NCI-H1694 treated with DMSO at 0.1 percent for 48 hours (cell line): ENCODE results near the gene CXCL9.
A peak's percentile ranks its signal among the peaks of the same experiment; 100 is the strongest.
"Not testable (repeated sequence)": the region's sequence is repeated elsewhere in the genome, so short reads cannot be mapped to it uniquely, and the experiment has no call there.

ENCODE experiments used
- DNase-seq: peaks from one replicate; lab custom pipeline; 2025; lab: John Stamatoyannopoulos, UW

Gene CXCL9

DNA sequence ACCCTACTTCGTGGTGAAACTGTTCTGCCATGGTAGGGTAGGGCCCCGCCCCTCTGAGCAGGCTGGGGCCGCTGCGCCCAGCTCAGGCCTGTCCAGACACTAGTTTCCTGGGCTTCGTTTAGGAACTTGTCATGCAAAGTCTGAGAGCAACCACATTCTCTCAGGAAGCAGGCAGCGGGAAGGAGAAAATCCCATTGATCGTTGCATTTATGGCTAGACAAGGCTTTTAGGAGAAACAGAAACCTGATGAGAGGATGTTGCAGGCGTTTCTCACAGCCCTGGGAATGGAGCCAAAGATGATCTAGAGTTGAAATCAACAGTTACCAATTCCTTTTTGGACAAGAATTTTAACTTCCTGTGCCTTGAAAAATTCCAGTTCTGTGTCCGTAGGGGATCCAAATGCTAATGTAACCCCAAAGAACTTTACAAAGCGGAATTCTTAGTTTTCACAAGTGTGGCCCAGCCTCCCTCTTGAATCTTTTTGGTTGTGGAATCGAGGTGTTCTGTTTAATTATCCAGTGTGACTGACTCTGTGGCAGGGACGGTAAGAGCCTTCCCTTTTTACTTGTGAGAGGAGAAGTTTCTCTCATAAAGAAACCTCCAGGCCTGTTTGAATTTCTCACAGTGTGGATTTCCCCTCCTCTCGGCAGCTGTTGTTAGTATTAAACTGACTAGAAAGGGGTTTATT lies 4.5 kb upstream of the CXCL9 start:
- DNase-seq: no peak

DNA sequence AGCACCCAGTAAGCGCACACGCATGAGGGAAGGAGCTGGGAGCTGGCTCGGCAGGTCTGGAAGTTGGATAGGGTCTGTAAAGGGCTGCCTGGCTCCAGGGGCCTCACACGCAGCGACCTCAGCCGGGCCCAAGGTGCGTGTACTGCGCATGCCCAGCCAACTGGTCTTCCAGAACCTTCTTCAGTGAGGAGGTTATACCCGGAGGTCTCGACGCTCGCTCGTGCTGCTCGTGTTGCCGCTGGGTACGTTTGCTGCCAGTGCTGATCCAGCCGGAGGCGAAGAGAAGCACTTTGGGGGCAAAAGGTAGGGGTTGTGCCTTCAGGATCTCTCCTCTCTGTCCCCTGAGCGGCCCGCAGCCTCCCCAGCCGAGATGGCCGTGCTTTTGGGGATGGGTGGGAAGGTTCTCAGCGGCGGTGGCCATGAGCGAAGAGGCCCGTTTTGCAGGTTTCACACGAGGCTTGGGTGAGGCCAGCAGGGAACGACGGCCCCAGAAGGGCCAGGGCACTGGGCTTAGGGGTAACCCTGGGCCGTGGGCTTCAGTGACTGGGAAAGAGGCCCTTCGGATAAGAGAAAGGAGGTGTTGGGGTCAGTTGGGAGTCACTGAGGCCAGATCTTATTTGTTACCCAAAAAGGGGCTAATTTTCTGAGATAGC lies 3.8 kb upstream of the CXCL9 start:
- DNase-seq: no peak

DNA sequence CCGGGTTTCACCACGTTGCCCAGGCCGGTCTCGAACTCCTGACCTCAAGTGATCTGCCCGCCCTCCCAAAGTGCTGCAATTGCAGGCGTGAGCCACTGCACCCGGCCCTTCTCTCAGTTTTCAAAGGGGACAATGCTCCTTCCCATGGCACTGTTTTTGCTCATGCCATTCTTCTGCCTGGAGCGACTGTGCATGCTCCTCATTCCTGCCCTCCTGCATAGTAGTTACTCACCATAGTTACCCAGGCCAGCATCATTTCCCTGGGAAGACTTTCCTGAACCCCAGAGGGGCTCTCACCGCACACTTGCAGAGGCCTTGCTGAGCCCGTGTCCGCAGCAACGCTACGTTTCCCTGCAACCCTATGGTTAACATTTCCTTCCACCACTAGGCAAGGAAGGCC lies 3.3 kb upstream of the CXCL9 start:
- no peak for DNase-seq

DNA sequence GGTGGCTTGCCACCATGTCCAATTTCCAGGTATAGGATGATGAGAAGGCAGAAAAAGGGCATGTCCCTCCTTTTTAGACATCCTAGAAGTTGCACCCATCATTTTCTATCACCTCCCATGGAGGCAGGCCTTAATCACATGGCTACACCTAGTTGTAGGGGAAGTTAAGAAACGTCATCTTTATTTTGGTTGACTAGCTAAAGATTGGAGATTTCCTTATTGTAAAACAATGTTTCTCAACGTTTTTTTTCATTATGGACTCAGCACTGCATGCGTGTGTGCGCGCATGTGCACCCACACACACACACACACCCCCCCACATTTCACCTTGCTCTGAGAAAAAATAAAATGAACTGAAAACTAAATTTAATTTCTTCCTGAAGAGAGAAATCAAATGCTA lies 2.0 kb upstream of the CXCL9 start:
- DNase-seq: no peak

DNA sequence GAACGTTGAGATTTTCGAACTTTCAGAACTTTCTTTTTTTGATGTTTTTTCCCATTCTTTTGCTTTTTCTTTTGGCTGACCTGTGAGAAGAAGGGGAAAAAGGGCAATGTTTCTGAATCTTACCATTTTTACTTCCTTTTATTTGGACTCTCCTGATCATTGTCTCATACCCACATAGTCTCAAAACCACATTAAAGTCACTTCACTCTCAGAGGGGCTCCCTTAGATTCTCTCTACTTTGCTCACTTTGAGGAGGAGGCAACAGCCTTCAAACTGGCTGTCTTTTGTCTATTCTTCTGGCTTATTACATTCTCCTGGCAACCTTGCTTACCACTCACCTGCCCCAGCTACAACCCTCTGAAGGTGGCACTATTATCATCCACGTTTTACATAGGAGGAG lies 3.7 kb downstream of the CXCL9 start:
- DNase-seq: no peak

DNA sequence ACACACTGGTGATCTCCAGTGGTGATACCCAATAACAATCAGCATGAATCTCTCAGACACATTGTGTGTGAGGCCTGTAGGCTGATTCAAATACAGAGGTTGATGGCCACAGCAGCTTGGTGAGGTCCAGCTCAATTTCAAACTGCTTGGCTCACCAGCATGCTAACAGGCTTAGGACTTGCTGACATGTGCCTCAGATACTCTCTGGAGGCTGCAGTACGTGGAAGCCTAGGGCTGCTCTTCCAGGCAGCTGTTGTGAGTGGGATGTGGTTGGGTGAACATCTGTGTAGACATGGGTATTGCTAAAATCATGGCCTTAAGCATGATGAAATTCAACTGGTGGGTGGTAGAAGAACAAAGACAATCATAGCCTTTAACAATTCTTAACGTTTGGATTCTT lies 4.3 kb downstream of the CXCL9 start:
- DNase-seq: no peak

DNA sequence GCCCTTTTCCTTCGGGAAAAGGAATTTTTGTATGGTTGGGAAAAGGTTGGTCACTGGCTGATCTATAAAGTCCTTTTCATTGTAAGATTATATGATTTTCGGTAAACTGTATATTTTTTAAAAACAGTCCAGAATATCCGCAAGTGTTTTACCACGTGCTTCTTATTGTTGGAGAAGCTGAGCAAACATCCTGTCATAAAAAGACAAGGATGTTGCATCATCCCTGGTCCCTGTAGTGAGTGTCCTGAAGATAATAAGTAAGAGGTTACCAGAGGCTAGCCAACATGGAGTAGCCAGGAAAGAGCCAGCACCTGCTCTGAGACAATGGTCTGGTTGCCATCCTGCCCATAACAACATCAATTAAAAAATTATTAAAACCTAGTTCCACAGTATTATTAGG lies 5.1 kb downstream of the CXCL9 start:
- no peak for DNase-seq

DNA sequence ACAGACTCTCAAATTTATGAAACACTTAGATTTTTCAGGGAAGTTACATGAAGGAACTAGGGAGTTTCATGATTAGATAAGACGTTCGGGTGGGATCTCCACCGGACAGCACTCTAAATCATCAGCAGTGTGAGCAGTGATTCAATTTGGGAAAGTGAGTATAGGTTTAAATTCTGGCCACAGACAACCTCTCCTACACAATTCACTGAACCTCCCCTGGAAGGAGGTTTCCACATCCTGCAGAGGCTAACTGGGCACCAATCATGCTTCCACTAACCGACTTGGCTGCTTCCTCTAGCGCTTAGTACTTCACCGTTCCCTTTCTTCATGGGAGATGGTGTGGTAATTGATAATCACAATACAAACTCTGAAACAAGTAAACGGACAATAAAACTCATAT lies 5.6 kb downstream of the CXCL9 start:
- DNase-seq: no peak

DNA sequence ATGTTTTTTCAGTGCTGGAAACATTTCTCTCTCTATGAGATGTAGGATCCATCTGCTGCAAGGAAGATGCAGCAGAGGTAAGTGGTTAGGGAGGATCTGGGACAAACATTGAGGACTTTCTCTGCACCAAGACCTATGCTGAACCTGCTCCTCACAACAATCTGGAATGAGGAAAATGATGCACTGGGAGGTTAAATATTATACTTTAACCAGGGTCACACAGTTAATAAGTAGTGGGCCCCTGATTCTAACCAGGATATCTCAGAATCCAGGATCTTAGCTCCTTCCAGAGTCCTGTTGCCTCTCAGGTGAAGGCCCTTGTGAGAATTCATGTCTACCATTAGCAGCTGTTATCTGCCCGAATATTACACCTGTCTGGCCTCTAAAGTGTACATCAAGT lies 7.0 kb downstream of the CXCL9 start:
- DNase-seq: no peak

DNA sequence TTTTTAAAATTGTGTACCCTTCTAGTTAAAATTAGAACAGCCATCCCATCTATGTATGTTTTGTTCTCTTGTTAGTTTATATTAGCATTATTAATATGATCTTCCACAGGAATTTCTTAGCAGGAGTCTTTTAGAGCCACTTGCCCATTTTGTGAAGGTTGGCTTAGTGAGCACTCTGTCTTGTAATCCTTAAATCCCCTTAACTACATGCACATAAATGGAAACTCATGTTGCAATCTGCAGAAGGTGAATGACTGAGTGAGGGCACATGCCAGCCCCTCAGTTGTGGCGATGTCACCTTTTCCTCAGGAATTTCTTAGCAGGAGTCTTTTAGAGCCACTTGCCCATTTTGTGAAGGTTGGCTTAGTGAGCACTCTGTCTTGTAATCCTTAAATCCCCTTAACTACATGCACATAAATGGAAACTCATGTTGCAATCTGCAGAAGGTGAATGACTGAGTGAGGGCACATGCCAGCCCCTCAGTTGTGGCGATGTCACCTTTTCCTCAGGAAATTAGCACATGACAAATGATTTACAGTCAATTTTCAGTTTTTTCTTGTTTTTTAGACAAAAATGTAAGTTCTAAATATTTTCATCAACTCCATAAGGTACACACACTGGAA lies 8.7 kb downstream of the CXCL9 start:
- not testable (repeated sequence) for DNase-seq

DNA sequence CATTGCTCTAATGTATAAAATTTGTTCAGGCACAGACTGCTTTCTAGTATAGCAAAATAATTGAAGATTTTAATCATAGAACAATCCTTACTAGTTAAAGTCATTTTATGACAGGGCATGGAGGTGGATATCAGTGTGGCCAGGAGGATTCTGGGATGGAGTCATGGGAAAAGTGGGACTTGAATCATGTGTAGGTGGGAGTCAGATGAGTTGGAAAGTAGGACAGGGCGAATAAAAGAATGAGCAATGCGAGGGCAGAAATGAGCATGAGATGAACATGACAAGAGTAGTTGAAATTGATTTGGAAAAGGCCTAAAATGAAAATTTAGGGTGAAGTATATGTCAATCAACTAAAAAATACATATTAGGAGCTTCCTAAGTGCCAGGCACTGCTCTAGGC lies 9.4 kb downstream of the CXCL9 start:
- no peak for DNase-seq

DNA sequence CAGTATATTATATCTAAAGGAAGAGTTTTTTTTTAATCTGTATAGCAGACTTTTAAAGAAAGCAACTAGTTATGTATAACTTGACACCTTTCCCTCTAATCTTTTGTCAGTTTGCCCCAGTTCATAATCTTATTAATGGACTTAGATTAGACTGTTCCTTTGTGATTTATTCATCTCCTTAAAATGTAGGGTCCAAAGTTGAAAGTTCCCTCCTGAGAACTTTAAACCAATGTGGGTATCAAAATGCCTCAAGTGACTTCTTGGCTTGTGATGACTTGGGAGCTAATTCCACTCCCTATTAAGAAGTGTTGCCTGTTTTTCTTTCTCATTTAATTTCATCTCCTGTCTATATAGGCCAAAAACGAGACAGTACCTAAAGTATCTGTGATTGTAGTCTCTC lies 10.2 kb downstream of the CXCL9 start:
- DNase-seq: no peak

DNA sequence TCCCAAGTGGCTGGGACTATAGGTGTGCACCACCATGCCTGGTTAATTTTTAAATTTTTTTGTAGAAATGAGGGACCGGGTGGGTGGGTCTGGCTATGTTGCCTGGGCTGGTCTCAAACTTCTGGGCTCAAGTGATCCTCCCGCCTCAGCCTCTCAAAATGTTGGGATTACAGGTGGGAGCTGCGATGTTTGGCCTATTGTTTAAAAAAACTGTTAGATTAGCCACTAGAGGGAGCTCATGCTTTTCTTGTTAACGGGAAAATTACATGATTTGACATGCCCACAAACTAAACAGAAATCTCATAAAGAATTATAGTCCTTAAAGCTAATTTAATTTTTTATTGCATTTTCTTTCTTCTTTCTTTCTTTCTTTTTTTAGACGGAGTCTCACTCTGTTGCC lies 11.6 kb downstream of the CXCL9 start:
- DNase-seq: peak; percentile 48

DNA sequence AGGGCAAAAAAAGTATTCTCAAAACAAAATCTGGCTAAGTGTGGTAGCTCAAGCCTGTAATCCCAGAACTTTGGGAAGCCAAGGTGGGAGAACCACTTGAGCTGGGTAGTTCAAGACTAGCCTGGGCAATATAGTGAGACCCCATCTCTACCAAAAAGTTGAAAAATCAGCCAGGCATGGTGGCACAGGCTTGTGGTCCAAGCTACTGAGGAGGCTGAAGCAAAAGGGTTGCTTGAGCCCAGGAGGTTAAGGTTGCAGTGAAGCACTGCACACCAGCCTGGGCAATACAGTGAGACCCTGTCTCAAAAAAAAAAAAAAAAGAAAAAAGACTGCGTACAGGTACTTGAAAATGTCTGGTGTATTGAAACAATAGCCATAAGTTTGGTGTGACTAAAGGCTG lies 14.8 kb downstream of the CXCL9 start:
- DNase-seq: no peak

DNA sequence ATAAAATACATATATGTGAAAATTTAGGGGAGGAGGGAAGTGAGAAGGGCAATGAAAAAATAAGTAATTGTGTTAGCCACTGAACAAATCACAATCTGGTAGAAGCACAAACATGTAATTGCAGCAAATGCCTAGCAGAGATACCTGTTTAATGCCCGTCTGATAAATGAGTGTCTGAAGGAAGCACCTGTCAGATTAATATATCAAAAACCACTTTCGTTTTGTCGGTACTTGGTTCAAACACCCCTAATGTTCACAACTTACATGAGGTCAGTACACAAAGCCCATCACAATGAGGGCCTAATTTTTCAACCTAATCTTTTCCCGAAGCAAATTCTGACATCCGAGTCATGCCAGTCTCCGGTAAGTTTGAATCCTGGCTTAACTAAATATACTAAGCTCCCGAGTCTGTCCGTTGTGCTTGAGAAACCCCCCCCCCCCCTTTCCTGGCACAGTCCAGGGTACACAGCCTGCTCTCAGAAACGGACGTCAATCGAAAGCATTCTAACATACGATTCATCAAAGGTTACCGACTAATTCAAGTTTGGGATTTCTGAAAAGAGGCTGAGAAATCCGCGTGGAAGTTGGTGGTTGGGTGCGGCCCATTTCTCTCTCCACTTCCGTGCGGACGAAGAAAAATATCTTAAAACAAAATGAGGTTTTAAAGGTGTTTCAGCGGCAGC lies 17.3 kb downstream of the CXCL9 start:
- no peak for DNase-seq

DNA sequence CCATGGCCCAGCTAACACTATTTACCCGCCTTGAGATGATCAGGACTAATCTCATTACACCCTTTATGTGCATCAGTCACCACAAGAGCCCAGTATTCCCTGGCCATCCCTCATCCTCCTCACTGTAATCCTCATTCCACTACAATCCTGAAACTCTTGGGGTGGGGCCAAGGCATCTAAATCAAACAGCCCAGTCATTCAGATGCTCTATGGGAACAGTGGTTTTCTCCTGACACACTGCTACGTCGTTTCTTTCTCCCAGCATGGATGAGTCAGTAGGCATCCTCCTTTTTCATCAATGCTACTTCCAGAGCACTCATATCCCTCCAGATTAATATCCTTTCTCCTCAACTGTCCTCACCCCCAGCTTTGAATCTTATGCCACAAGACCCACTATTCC lies 22.2 kb downstream of the CXCL9 start:
- no peak for DNase-seq

DNA sequence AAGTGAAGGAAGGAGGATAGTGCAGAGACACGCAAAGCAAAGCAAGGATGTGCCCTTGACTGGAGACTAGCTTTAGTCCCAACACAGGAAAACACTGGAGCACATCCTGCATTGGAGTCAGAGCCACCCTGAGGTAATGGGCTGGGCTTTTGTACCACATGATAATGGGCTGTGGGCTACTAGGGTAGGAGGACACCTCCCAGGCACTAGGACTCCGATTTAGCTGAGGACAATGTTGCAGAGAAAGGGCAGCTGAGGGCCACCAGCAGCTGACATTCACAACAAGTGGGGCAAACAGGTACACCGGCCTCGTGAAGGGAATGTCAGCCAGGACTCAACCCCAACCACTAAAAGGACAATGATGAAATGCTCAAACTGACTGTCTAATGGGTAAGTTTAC lies 26.7 kb downstream of the CXCL9 start:
- no peak for DNase-seq

DNA sequence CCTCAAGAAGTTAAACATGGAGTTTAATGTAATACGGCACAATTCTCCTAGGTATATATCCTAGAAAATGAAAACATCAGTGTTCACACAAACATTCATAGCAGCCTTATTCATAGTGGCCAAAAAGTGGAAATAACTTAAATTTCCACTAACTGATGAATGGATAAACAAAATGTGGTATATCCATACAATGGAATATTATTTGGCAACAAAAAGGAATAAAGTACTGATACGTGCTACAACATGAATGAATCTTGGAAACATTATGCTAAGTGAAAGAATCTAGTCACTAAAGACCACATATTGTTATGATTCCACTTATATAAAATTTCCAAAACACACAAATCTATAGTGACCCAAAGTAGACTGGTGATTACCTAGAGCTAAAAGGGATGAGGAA lies 31.1 kb downstream of the CXCL9 start:
- DNase-seq: no peak

DNA sequence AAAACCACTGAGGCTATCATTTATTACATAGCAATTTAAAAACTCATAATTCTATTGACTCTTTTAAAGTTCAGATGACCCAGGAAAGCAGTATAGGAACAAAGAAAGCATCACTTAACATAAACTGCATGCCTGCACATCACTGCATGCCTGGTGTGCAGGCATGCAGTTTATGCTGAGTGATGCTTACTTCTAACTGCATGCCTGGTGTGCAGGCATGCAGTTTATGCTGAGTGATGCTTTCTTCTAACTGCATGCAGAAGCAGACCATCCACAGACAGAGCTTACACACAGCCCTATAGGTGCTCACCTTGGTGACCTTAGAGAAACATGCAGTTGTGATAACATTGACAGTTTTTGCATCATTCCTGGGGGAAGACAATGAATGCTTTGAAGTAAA lies 33.5 kb downstream of the CXCL9 start:
- DNase-seq: no peak

DNA sequence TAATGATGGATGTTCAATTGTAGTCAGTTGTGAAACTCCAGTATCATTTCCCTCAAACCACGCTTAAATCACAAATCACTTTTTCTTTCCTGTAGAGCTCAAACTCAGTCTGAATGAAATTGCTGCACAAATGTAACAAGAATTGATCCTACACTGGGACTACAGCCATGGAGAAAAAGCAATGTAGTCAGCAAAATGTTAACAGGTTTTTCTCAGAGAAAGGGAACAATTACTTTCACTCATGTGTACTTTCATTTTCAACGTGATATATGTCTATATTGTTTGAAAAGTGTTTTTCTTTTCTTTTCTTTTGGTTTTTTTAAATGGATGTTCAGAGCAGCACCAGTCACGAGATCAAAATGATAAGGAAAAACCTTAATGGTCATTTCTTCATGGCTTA lies 39.2 kb downstream of the CXCL9 start:
- DNase-seq: no peak

DNA sequence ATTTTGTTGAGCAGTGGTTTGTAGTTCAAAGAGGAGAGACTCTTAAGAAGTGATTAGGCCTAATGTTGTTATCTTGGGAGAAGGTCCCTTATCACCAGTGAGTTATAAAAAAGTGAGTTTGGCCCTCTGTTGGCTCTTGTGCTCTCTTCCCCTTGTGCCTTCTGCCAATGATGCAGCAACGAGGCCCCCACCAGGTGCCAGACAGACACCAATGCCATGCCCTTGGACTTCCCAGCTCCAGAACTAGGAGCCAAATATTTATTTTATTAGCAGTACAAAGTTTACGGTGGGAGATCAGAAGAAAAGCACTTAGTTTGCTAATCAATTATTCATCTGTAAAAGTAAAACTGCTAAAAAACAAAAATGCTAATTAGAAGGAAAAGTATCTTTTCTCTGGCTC lies 43.8 kb downstream of the CXCL9 start:
- DNase-seq: no peak

DNA sequence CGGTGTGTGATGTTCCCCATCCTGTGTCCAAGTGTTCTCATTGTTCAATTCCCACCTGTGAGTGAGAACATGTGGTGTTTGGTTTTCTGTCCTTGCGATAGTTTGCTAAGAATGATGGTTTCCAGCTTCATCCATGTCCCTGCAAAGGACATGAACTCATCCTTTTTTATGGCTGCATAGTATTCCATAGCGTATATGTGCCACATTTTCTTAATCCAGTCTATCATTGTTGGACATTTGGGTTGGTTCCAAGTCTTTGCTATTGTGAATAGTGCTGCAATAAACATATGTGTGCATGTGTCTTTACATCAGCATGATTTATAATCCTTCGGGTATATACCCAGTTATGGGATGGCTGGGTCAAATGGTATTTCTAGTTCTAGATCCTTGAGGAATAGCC lies 45.2 kb downstream of the CXCL9 start:
- not testable (repeated sequence) for DNase-seq

DNA sequence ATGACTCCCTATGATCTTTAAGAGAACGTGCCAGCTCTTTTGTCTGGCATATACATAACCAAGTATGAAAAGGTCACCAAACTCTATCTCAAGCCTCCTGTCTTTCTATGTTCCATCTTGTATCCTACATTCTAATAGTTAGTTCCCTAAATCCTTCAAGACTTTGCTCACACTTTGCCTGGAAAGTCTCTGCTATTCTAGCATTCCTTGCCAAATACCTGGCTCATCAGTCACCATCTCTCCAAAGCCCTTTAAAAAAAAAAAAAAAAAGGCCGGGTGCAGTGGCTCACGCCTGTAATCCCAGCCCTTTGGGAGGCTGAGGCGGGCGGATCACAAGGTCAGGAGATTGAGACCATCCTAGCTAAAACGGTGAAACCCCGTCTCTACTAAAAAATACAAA lies 48.8 kb downstream of the CXCL9 start:
- DNase-seq: not testable (repeated sequence)
